Activated CD8-positive, alpha-beta memory T cell treated with anti-CD3 and anti-CD28 coated beads for 48 hours (primary cell): ENCODE data around the gene MUTYH.
"Not testable (repeated sequence)": the region's sequence is repeated elsewhere in the genome, so short reads cannot be mapped to it uniquely, and the experiment has no call there.

Source experiments
- DNase-seq, 3 experiments: peaks; one replicate each; pipeline ENCODE4 v3.0.0-alpha.2; 2020; ENCODE audit warnings: low read depth in 2 of 3, low spot score in 2 of 3

Gene MUTYH

DNA sequence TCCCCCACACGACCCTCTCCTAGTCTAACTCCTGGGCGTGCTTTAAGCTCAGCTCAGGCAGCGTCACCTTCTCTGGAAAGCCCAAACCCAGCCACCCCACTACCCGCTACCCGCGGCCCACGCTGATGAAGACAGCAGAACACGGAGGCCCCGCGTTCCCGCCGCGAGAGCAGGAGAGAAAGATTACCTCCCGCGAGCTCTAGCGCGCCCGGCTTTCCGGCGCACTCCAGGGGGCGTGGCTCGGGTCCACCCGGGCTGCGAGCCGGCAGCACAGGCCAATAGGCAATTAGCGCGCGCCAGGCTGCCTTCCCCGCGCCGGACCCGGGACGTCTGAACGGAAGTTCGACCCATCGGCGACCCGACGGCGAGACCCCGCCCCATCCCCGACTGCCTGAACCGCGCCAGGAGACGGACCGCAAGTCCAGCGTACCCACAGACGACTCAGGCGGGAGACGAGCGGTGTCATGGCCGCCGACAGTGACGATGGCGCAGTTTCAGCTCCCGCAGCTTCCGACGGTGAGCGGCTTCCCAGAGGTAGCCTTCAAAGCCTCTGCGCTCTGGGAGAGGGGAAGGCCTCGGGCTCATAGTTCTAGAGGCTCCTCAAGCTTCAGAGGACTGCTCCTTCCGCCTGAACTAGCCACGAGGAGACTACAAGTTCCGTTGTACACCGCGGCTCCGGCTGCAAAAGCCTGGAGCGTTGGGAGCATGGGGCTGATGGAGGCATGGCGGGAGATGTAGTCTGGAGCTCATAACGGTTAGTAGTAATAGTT, at the start of gene MUTYH, which contains the start of gene TOE1:
Gene MUTYH, minus strand, starts transcription at position 652 of the 770 bp plus-strand sequence. CDS start 5,935 bp downstream, outside the sequence.
Gene TOE1, plus strand, starts transcription at position 382 of the 770 bp plus-strand sequence. Its CDS starts 83 bp downstream, at position 465.
- DNase-seq = peak; percentile 87 to 96 (median 93)

DNA sequence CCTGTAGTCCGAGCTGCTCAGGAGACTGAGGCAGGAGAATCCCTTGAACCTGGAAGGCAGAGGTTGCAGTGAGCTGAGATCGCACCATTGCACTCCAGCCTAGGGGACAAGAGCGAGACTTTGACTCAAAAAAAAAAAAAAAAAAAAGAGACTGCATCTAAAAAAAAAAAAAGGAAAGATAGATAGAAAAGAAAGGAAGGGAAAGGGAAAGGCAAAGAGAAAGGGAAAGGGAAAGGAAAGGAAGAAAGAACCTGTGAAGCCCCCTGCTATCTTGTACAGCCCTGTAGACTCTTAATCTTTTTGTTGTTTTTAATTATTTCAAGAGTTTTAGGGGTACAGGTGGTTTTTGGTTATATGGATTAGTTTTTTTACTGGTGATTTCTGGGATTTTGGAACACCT, 46.0 kb upstream of the MUTYH start:
- no peak for DNase-seq

DNA sequence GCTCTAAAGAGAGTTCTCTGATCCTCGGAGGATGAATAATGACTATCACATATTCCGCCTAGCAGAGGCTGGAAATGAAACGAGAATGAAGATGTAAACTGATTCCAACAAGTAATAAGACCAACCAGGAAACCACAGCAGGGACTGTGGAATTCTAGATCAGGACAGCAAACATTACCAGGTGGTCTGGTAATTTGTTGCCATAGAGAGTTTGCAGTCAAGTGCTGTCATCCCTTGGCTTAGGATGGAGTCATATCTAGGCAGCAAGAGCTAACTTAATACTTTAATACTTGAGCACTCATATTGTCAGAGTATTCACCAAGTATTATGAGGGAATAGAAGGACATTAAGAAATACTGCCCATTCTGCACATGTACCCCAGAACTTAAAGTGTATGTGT, 45.1 kb upstream of the MUTYH start:
- DNase-seq = no peak

DNA sequence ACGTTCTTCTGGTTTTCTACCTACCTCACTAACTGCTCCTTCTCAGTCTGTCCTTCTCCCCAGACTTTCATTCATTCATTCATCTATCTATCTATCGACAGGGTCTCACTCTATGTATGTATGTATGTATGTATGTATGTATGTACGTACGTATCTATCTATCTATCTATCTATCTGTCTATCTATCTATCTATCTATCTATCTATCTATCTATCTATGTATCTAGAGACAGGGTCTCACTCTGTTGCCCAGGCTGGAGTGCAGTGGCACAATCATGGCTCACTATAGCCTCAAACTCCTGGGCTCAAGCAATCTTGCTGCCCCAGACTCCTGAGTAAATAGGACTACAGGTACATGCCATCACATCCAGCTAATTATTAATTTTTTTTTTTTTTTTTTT, 44.0 kb upstream of the MUTYH start:
- DNase-seq = not testable (repeated sequence)

DNA sequence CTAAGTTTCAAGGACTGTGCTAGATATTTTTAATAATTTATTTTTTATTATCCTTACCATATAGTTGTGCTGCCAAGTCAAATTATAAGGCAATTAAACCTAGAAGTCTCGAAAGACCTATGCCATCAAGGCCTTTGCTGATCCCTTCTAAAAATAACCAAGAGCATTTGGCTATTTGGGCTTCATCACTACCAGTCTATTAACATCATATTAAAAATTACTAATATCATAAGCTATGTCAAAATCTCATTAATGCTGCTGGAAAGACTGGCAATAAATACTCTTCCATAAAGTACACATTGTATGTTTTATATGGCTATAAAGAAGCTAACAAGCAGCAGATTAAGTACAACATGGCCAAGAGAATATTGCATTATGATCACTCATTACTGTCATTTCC, 43.0 kb upstream of the MUTYH start:
- no peak for DNase-seq

DNA sequence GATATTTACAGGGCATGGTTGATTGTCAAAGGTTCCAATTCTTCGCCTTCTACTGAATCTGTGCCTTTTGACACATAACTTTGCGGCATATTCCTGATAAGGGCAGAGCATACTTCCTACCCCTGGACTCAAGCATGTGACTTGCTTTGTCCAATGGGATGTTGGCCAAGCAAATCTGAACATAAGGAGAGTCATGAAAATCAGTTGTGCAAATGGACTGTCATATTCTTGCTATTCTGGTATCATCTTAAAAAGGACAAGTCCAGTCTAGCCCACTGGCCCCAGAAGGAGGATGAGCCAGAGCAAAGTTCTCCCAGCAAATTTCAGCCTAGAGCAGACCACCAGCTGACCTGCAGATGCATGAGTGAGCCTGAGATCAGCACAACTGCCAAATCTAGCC, 41.0 kb upstream of the MUTYH start:
- DNase-seq = no peak

DNA sequence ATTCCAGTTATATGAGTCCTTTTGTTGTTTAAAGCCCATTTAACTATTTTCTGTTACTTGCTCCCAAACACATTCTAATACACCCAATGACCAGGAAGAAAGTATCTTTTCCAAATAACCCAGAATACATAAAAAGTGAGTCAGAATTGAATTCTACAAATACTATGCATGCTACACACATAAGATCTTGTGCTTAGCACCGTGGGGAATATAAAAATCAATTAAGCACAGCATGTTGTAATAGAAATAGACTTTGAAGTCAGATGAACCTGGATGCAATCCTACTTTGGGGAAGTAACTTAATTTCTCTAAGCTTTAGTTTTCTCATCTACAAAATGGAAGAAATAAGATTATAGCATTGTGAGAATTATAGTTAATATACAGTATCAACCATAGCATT, 40.5 kb upstream of the MUTYH start:
- no peak for DNase-seq

DNA sequence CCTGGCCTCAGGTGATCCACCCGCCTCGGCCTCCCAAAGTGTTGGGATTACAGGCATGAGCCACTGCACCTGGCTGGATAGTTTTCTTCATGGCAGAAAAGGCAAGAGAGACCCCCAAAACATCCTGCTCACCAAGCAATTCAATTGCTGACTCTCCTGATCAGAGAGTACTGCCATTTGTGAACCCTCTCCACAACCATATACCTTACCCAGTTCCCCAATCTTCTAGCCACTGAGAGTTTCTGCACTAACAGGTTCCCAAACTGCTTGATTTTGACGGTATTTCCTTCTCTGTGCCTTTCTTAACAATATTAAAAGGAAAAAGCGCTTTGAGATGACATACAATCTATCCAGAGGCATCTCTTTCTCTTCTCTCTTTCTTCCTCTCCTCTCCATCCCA, 39.9 kb upstream of the MUTYH start:
- no peak for DNase-seq

DNA sequence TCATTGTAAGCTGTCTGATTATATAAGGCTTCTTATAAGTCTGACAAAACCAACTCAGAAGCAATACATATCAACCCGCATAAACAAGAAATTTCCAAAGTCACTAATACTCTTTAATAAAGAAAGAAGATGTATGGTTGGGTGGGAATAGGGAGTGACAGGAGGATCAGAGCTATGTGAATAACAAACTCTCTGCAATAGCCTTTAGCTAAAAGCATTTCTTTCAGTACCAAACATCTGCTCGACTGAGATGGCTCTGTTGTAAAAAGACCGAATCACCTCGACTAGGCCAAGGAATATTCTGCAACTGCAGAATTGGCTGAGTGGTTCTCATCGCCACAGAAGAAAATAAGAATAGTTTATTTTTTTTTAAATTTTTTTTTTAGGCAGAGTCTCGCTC, 39.3 kb upstream of the MUTYH start:
- DNase-seq = no peak

DNA sequence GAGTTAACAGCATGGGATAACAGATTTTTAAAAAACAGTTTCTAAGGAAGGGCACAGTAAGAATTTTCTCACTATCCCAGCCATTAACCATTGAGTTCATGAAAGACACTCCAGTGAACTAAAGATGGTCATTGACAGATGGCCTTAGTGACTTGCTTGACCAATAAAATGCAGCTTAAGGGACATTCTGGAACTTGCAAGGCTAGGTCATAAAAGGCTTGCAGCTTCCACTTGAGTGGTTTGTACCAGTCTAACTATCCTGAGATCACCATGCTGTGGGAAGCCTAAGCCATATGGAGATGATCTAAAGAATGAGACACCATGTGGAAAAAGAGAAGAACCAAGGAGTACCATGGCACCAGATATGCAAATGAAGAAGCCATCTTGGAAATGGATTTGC, 37.9 kb upstream of the MUTYH start:
- DNase-seq = no peak

DNA sequence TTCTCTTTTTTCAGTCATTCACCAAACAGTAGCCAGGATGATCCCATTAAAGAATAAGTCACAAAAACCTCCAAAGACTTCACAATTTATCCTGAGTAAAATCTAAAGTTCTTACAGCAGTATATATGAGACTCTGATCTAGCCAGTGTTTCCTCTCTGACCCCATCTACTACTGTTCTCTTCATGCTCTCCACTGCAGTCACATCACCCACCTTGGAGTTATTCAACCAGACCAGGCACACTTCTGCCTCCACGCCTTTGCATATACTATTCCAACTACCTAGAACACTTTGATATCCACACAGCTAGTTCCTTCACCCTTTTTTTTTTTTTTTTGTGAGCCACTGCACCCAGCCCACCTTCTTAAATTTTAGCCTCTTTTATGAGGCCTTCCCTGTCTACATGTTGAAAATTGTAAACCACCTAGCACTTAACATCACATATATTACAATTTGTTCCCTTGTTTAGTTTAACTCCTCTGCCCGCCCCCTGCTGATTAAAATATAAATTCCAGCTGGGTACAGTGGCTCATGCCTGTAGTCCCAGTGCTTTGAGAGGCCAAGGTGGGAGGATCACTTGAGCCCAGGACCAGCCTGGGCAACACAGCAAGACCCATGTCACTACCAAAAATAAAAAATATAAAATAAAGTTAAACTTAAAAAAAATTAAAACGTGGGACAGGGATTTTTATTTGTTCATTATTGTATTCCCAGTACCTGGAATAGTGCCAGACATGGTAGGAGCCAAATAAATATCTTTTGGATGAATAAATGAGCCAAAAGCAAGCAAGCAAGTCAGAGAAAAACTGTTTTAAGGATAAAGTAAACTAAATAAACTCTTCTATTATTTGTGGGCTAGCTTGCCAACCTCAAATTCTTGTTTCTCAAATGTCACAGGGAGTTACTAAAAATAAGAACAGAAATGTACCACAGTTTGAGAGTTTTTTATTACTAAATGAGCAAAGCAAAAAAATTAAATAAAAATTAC, 35.2 kb upstream of the MUTYH start:
- DNase-seq = no peak

DNA sequence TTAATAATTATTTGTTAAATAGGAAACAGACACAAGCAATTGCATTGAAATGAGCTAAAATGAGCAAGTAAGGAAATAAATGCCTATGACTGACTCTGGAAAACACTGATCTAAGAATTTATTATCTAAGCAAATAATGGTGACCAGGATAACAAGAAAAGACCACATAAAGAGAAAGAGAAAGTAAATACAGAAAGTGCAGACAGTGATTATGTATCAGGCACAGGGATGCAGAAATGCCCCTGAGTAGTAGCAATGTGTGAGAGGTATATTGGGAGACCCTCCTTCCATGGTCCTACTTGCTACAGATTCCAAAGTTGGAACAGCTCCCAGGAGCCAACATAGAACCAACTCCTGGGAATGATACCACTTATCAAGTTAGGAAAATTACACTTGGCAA, 33.3 kb upstream of the MUTYH start:
- no peak for DNase-seq

DNA sequence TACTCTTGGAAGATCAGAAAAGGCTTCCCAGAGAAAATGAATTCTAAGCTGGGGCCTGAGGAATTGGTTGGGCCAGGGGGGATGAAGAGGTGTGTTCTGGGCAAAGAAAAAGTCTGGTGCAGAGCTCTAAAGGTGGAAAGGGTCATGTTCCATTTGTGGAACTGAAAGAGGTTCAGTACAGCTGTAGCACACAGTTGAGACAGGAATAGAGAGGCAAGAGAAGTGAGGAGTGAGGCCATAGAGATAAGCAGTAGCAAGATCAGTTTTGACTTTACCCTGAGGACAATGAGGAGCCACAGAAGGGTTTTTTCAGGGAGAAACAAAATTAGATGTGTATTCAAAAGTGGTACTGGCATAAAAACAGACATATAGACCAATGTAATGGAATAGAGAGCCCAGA, 30.3 kb upstream of the MUTYH start:
- DNase-seq = no peak

DNA sequence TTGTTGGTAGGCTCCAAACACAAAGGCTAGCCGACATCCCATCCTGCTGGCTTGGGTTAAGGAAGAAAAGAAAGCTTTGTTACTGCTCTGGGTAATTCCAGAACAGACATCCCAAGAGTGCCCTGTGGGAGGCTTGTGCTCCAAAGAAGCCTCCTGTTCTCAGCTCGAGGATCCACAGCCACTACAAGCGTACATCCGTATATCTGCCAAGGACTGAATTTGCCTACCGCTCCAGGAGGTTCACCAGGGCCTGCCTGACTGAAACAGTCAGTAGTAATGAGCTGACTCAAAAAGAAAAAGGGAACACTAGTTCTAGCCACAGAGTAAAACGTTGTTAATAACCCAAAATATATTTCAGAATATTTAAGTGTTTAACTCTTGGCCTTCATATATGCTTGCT, 24.8 kb upstream of the MUTYH start:
- no peak for DNase-seq

DNA sequence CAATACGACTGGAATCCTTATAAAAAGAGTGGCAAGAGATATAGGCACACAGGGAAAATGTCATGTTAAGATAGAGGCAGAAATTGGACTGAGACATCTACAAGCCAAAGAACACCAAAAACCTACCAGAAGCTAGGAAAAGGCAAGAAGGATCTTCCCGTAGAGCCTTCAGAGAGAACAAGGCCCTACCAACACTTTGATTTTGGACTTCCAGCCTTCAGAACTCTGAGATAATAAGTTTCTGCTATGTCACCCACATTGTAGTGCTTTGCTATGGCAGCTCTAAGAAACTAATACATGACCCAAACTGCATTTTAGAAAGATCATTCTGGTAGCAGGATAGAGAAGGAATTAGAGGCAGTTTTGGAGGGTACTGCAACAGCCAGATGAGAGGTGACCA, 24.1 kb upstream of the MUTYH start:
- no peak for DNase-seq

DNA sequence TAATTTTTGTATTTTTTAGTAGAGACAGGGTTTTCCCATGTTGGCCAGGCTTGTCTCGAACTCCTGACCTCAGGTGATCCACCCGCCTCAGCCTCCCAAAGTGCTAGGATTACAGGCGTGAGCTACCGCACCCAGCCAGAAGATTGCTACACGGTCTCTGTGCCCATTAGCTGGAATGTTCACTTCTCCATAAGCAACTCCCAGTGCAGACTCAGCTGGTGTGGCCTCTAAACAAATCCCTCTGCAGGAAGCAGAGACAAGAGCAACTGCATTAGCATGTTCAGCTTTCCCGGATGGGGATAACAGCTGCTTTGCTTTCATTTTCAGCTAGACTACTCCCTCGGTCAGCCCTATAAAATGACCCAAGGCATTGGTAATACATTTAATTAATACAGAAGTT, 20.7 kb upstream of the MUTYH start:
- DNase-seq = not testable (repeated sequence)

DNA sequence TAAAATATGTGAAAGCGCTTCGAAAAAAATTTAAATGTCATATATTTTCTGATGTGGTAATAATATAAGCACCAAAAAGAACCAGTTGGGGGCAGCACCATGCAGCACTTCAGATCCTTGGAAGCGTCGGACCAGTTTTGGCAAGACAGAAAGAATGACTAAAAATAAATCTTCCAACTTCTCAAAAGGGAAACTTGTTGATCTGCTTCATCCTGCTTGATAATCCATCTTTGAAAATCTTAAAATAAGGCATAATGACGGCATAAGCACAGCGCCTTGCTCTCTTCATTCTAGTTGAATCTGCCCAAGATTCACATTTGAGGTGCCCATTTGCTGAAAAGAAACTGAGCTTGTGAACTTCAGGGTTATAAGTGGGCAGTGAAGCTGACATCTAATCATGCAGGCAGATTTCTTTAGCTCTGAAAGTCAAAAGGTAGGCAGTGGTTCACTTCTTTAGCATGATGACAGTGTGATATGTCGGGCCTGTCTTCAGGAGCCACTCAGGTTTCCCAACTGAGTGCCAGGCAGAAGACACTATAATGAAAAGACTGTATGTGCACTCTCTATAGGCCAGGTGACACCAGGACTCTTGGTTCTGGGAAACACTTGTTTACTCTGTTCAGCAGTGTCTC, 19.8 kb upstream of the MUTYH start:
- DNase-seq = no peak

DNA sequence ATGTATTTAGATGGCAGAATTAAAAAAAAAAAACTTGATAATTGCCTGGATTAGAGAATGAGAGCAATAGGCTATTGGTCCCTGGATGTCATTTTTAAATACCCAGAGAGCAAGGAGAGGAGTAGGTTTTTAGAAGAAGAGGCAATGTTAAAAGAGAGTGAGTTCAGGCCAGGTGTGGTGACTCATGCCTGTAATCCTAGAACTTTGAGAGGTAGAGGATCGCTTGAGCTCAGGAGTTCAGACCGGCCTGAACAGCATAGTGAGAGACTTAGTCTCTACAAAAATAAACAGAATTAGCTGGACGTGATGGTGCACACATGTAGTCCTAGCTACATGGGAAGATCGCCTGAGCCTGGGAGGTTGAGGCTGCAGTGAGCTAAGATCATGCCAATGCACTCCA, 15.9 kb upstream of the MUTYH start:
- no peak for DNase-seq

DNA sequence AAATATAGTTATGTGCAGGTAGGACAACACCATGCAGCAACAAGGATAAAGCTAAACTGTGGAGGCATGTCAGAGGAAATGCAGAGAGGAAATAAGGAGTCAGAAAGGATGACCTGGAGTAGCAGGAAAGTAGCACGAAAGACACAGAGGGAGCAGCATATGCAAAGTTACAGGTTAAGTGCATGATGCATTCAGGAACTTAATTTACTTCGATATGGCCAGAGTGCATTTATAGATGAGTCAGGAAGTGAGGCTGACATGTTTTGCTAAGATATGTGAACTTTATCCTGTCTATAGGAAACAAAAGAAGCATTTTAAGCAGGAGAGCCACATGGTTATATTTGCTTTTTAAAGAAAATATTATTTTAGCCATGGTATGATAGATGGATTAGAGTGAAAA, 15.4 kb upstream of the MUTYH start:
- DNase-seq = no peak

DNA sequence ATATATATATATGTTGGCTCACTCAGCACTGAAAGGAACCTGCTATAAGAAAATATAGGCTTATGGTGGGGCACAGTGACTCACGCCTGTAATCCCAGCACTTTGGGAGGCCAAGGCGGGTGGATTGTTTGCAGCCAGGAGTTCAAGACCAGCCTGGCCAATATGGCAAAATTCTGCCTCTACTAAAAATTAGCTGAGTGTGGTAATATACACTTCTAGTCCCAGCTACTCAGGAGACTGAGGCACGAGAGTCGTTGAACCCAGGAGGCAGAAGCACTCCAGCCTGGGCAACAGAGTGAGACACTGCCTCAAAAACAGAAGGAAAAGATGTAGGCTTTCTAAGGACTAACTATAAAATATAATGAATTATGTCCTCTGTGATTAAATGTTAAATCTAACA, 14.6 kb upstream of the MUTYH start:
- DNase-seq = no peak

DNA sequence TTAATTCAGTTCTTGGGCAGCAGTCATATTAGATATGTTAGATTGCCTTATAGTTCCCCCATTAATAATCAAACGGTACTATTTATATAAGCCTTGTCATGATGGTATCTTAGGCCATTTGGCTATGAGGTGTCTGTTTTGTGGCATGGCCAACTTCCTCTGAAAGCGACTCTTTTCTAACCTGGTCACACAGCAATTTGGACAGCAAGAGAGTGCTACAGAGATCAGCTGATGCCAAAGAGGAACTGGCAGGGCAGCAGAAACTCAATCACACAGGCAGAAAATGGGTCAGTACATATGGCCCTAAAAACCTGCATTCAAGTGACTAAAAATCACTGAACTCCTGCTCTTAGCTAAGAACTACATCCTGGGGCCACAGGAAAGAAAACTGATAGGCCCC, 13.4 kb upstream of the MUTYH start:
- DNase-seq = no peak

DNA sequence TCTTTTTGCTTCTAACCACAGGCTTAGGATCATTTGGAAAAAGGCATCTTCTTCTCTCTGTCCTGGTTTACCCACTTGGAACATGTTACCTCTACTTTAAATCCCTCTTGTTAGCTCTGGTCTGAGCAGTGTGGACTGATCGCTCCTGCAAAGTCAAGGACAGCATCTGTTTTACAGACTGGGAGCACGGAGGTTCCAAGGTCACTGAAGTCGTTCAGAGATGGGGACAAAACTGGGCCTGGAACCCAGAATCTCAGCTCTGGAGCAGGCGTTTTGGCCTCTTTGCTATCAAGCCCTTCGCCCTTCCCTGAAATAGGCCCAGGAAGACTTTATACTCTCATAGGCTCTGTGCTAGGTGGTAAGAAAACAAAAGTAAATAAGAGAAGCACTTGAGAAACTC, 11.3 kb upstream of the MUTYH start:
- no peak for DNase-seq
